Measurements from ENCODE around the gene SLC41A1. TPM values are rescaled to one million over a fixed set of nuclear protein-coding genes. Genes with fewer than 3 reads are reported as not detected.

The SLC41A1 gene
- total RNA-seq, 1 donor, result 29.3 TPM

DNA sequence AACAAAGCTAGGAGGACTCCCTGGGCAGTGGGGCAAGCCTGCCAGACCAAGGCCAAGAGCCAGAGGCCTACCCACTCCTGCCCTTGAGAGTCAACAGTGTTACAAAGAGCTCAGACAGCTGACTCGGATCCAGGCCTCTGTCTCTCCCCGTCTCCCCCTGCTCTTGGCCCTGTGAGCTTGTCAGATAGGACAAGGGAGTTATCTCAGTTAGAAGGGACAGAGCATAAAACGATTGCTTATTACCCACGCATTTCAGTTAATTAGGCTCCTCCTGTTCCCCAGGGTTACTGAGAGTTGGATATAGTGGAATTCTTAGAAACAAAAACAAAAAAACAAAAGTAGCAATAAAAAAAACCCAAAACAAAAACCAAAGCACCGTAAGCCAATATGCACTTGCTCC is 1.3 kb downstream of the SLC41A1 start:
- no peaks in the 10 kb centered on the region for H3K27me3 ChIP-seq (ENCODE audit: insufficient read depth, low read length)
- peaks cover 16% of the 10 kb centered on the region for H3K4me1 ChIP-seq (ENCODE audit: insufficient read depth, low read length)
- peak overlapping the region; percentile 93 for H3K4me2 ChIP-seq (ENCODE audit: insufficient read depth, low read length)
- peaks cover 23% of the 10 kb centered on the region for H4K20me1 ChIP-seq (ENCODE audit: insufficient read depth, low read length)
- peaks cover 59% of the 10 kb centered on the region for H3K79me2 ChIP-seq (ENCODE audit: insufficient read depth, low read length)
- peak; percentile 87 for DNase-seq (ENCODE audit: insufficient read length, low spot score, missing footprints)
- no peaks in the 10 kb centered on the region for H3K9me3 ChIP-seq (ENCODE audit: low read depth, low read length)
- no peak overlapping the region for H2AFZ ChIP-seq (ENCODE audit: low read length)
- TF ChIP-seq, protein P1, sequence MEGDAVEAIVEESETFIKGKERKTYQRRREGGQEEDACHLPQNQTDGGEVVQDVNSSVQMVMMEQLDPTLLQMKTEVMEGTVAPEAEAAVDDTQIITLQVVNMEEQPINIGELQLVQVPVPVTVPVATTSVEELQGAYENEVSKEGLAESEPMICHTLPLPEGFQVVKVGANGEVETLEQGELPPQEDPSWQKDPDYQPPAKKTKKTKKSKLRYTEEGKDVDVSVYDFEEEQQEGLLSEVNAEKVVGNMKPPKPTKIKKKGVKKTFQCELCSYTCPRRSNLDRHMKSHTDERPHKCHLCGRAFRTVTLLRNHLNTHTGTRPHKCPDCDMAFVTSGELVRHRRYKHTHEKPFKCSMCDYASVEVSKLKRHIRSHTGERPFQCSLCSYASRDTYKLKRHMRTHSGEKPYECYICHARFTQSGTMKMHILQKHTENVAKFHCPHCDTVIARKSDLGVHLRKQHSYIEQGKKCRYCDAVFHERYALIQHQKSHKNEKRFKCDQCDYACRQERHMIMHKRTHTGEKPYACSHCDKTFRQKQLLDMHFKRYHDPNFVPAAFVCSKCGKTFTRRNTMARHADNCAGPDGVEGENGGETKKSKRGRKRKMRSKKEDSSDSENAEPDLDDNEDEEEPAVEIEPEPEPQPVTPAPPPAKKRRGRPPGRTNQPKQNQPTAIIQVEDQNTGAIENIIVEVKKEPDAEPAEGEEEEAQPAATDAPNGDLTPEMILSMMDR (IDR thresholded peaks at IDR 0.05; ENCODE audit: extremely low read depth, low read depth, low read length), result no peak
- H3K36me3 ChIP-seq (ENCODE audit: insufficient read depth, low read length), result peaks cover 14% of the 10 kb centered on the region
- H3K27ac ChIP-seq (ENCODE audit: low read depth, low read length), result peak overlapping the region; percentile 63
- H3K4me3 ChIP-seq (ENCODE audit: insufficient read depth, low read length), result peak overlapping the region; percentile 91

DNA sequence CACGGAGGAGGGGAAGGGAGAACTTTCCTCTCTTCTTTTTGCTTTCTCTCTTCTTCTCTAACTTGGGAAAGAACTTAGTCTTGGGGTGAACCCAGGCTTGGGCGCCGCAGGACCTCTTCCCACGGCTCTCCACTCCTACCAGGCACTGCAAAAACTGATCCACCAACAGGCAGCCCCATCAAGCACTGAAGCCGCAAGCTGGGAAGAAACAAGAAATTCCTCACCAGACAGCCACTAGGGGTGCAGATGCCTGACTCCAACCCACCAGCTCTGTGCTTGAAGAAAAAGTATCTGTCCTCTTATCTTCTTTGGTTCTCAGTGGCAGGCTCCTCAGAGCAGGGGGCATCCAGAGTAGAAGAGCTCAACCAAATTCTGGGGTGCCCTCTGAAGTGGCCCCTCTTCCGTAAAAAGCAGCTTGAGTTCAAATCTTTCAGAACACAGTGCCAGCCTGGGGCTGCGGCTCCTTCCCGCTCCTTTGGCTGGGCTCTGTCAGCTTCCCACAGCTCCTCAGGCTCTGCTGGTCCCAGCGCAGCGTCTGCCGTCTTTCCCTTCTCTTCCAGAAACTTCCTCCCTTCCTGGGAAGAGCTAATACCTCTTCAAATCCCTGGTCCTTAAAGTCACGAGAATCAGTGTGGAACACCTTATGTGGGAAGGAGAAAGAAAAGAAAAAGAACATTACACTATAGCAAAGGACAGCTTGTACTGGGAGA is 2.4 kb downstream of the SLC41A1 start:
- Histone ChIP-seq H3K4me3 (ENCODE audit: insufficient read depth, low read length) (no peak overlapping the region), H2AFZ (ENCODE audit: low read length) (no peak overlapping the region), H3K27ac (ENCODE audit: low read depth, low read length) (no peak overlapping the region), H4K20me1 (ENCODE audit: insufficient read depth, low read length) (peaks cover 25% of the 10 kb centered on the region), H3K4me2 (ENCODE audit: insufficient read depth, low read length) (no peak overlapping the region), H3K27me3 (ENCODE audit: insufficient read depth, low read length) (no peaks in the 10 kb centered on the region), H3K36me3 (ENCODE audit: insufficient read depth, low read length) (peaks cover 14% of the 10 kb centered on the region), H3K4me1 (ENCODE audit: insufficient read depth, low read length) (peaks cover 18% of the 10 kb centered on the region), H3K9me3 (ENCODE audit: low read depth, low read length) (no peaks in the 10 kb centered on the region), H3K79me2 (ENCODE audit: insufficient read depth, low read length) (peaks cover 67% of the 10 kb centered on the region)
- peak; percentile 88 for DNase-seq (ENCODE audit: insufficient read length, low spot score, missing footprints)
- TF ChIP-seq, protein P1 (IDR thresholded peaks at IDR 0.05; ENCODE audit: extremely low read depth, low read depth, low read length), result peak; percentile 35

DNA sequence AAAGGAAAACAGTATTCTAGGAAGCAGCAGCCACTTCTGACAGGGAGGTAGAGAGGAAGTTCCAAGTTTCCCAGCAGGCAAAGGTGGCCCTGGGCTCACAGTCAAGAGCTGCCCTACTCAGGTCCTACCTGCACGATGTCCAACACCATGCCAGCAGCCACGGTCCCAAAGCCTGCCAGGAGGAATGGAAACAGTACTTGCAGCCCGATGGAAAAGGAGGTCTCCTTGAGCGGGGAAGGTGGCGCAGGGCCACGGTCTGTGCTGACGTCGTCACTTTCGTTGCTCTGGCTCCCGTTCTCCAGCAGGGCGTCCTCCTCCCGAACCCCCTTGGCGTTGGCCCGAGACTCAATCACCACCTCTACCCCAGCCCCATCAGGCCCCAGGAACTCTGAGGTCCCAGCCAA is 3.1 kb downstream of the SLC41A1 start:
- Histone ChIP-seq H3K4me3 (ENCODE audit: insufficient read depth, low read length) (no peak overlapping the region), H3K27me3 (ENCODE audit: insufficient read depth, low read length) (no peaks in the 10 kb centered on the region), H3K36me3 (ENCODE audit: insufficient read depth, low read length) (peaks cover 14% of the 10 kb centered on the region), H3K27ac (ENCODE audit: low read depth, low read length) (no peak overlapping the region), H4K20me1 (ENCODE audit: insufficient read depth, low read length) (peaks cover 31% of the 10 kb centered on the region), H2AFZ (ENCODE audit: low read length) (no peak overlapping the region), H3K4me2 (ENCODE audit: insufficient read depth, low read length) (no peak overlapping the region), H3K4me1 (ENCODE audit: insufficient read depth, low read length) (peaks cover 24% of the 10 kb centered on the region), H3K9me3 (ENCODE audit: low read depth, low read length) (no peaks in the 10 kb centered on the region), H3K79me2 (ENCODE audit: insufficient read depth, low read length) (peaks cover 74% of the 10 kb centered on the region)
- TF ChIP-seq, protein P1 (IDR thresholded peaks at IDR 0.05; ENCODE audit: extremely low read depth, low read depth, low read length), result no peak
- no peak for DNase-seq (ENCODE audit: insufficient read length, low spot score, missing footprints)

DNA sequence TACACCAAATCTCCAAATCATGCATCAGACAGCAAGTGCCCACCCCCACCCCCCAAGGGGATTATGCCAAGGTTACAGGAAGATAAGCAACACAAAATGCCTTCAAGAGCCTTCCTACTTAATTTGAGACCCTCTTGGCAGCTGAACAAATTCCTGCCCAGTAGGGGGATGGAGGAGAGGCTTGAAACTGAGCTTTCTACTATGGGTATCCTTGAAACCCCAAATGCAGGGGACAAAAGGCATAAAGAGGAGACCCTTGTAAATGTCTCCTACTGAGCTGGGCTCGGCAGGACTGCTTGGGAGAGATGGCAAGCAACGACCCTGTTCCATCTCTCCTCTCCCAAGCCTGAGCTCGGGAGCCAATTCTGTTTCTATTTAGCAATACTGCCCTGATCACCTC is 3.5 kb downstream of the SLC41A1 start:
- H3K36me3 ChIP-seq (ENCODE audit: insufficient read depth, low read length), result peaks cover 14% of the 10 kb centered on the region
- no peak overlapping the region for H3K4me2 ChIP-seq (ENCODE audit: insufficient read depth, low read length)
- H3K79me2 ChIP-seq (ENCODE audit: insufficient read depth, low read length), result peaks cover 78% of the 10 kb centered on the region
- no peak overlapping the region for H3K27ac ChIP-seq (ENCODE audit: low read depth, low read length)
- H2AFZ ChIP-seq (ENCODE audit: low read length), result no peak overlapping the region
- peaks cover 36% of the 10 kb centered on the region for H4K20me1 ChIP-seq (ENCODE audit: insufficient read depth, low read length)
- no peak overlapping the region for H3K4me3 ChIP-seq (ENCODE audit: insufficient read depth, low read length)
- H3K9me3 ChIP-seq (ENCODE audit: low read depth, low read length), result no peaks in the 10 kb centered on the region
- H3K4me1 ChIP-seq (ENCODE audit: insufficient read depth, low read length), result peaks cover 25% of the 10 kb centered on the region
- TF ChIP-seq, protein P1 (IDR thresholded peaks at IDR 0.05; ENCODE audit: extremely low read depth, low read depth, low read length), result no peak
- no peak for DNase-seq (ENCODE audit: insufficient read length, low spot score, missing footprints)
- no peaks in the 10 kb centered on the region for H3K27me3 ChIP-seq (ENCODE audit: insufficient read depth, low read length)
